ENCODE measurements around the gene DEPP1.

The DEPP1 gene

GRCh38 chr10:44930904-44931620 is 47.5 kb downstream of the DEPP1 start:
- no peak for DNase-seq

- DNase-seq, result no peak
These were observed 49.0 kb downstream of the DEPP1 start for GRCh38 chr10:44929356-44930255.

- no peak for DNase-seq
These were observed 50.1 kb downstream of the DEPP1 start for GRCh38 chr10:44928462-44928861.

GRCh38 chr10:44927352-44927751 is 51.3 kb downstream of the DEPP1 start:
- DNase-seq, result no peak

GRCh38 chr10:44926751-44927351 is 51.8 kb downstream of the DEPP1 start:
- no peak for DNase-seq
